GM18858 (cell line): ENCODE data around the gene C1QL2.

Experiments
- ATAC-seq: cut with Tn5 transposase; IDR thresholded peaks from one replicate; pipeline ENCODE4 v1.9.1; 2021; ENCODE audit not compliant: unreplicated experiment

Gene C1QL2

GRCh38 chr2:119158563-119159347 lies at the start of gene C1QL2:
Gene C1QL2 (minus strand): TSS chr2:119158751. CDS start chr2:119158269, 482 bp downstream.
- ATAC-seq = no peak

GRCh38 chr2:119207447-119207846 lies 48.9 kb upstream of the C1QL2 start:
- ATAC-seq = no peak

GRCh38 chr2:119206201-119206600 lies 47.6 kb upstream of the C1QL2 start:
- no peak for ATAC-seq

- no peak for ATAC-seq
Measured at GRCh38 chr2:119205001-119205706, 46.6 kb upstream of the C1QL2 start.

GRCh38 chr2:119204525-119204924 lies 46.0 kb upstream of the C1QL2 start:
- no peak for ATAC-seq

GRCh38 chr2:119202610-119203310 lies 44.2 kb upstream of the C1QL2 start:
- ATAC-seq = no peak

GRCh38 chr2:119201815-119202214 lies 43.3 kb upstream of the C1QL2 start:
- no peak for ATAC-seq

- ATAC-seq = no peak
Measured at GRCh38 chr2:119198240-119198840, 39.8 kb upstream of the C1QL2 start.

GRCh38 chr2:119197529-119198239 lies 39.1 kb upstream of the C1QL2 start:
- no peak for ATAC-seq

GRCh38 chr2:119197126-119197405 lies 38.5 kb upstream of the C1QL2 start:
- no peak for ATAC-seq

- ATAC-seq = no peak
Measured at GRCh38 chr2:119196301-119197125, 38.0 kb upstream of the C1QL2 start.

- no peak for ATAC-seq
Measured at GRCh38 chr2:119195887-119196286, 37.3 kb upstream of the C1QL2 start.

- no peak for ATAC-seq
Measured at GRCh38 chr2:119195001-119195400, 36.5 kb upstream of the C1QL2 start.

- ATAC-seq = no peak
Measured at GRCh38 chr2:119192893-119193292, 34.3 kb upstream of the C1QL2 start.

GRCh38 chr2:119190321-119191111 lies 32.0 kb upstream of the C1QL2 start:
- ATAC-seq = no peak

GRCh38 chr2:119184512-119184911 lies 26.0 kb upstream of the C1QL2 start:
- no peak for ATAC-seq

GRCh38 chr2:119181791-119182445 lies 23.4 kb upstream of the C1QL2 start:
- ATAC-seq = no peak

GRCh38 chr2:119181391-119181790 lies 22.8 kb upstream of the C1QL2 start:
- ATAC-seq = no peak

GRCh38 chr2:119180892-119181291 lies 22.3 kb upstream of the C1QL2 start:
- no peak for ATAC-seq
